GM06990 (cell line): Measurements from ENCODE around the gene ANKRD65.
"Not testable (repeated sequence)": the region's sequence is repeated elsewhere in the genome, so short reads cannot be mapped to it uniquely, and the experiment has no call there.

Experiments used
- DNase-seq: peaks from one replicate; pipeline ENCODE4 v3.0.0-alpha.2; 2011; ENCODE audit not compliant: insufficient read length; ENCODE audit errors: extremely low read depth
- H3K27me3 ChIP-seq: replicated peaks from 2 replicates; pipeline ENCODE4 v1.6.0; 2011; ENCODE audit warnings: low read length; ENCODE audit not compliant: control insufficient read depth, insufficient read depth
- H3K36me3 ChIP-seq: 2 replicates; pipeline ENCODE4 v1.5.1; 2011; ENCODE audit warnings: low read length; ENCODE audit not compliant: control insufficient read depth, insufficient read depth
- H3K4me3 ChIP-seq: replicated peaks from 2 replicates; pipeline ENCODE4 v1.5.1; 2011; ENCODE audit warnings: low read depth, mild to moderate bottlenecking, control low read depth, low read length
- CTCF ChIP-seq: IDR thresholded peaks from 2 replicates; pipeline ENCODE4 v1.5.1; 2011; ENCODE audit warnings: low read length, control low read depth, mild to moderate bottlenecking, inconsistent platforms; ENCODE audit not compliant: insufficient read depth, poor library complexity, severe bottlenecking

ANKRD65 gene

GRCh38 chr1:1371364-1371745, 49.7 kb downstream of the ANKRD65 start:
- TF ChIP-seq CTCF: no peak
- Histone ChIP-seq H3K27me3 (no peaks in the 10 kb centered on the region), H3K4me3 (no peak overlapping the region), H3K36me3 (peaks cover 11% of the 10 kb centered on the region)
- DNase-seq: no peak

- no peak for DNase-seq
- Histone ChIP-seq H3K27me3 (no peaks in the 10 kb centered on the region), H3K36me3 (peaks cover 11% of the 10 kb centered on the region), H3K4me3 (no peak overlapping the region)
- TF ChIP-seq CTCF: no peak
Observed at GRCh38 chr1:1370771-1371300, 50.2 kb downstream of the ANKRD65 start.

- H3K4me3 ChIP-seq, DNase-seq, H3K27me3 ChIP-seq: not testable (repeated sequence)
- H3K36me3 ChIP-seq: peaks cover 11% of the 10 kb centered on the region
Observed at GRCh38 chr1:1370094-1370493, 51.0 kb downstream of the ANKRD65 start.
